Heart right ventricle (tissue), 16 donors: Measurements from ENCODE around the gene USP14. TPM values are rescaled to one million over a fixed set of nuclear protein-coding genes. Genes with fewer than 3 reads are reported as not detected.

Experiments
- ATAC-seq, 8 donors: fragments of 200-7000 bp; cut with Tn5 transposase; one replicate each; pipeline ENCODE4 v1.9.1; 2020; ENCODE audit warnings: mild to moderate bottlenecking in 8 of 8, moderate library complexity in 8 of 8, moderate number of reproducible peaks in 1 of 8
- DNase-seq, 2 donors: peaks; one replicate each; pipeline ENCODE4 v3.0.0-alpha.2; 2020
- H3K27ac ChIP-seq, 10 donors: fragments of 200-600 bp; sonication (generic) in 2 of 10; one replicate each; pipeline versions ENCODE4 v1.5.0 to v1.8.0; 2020 to 2022; ENCODE audit warnings: mild to moderate bottlenecking in 3 of 10
- H3K27me3 ChIP-seq, 7 donors: fragments of 200-600 bp; one replicate each; pipeline ENCODE4 v1.8.0; 2021 to 2022; ENCODE audit warnings: mild to moderate bottlenecking in 2 of 7
- H3K36me3 ChIP-seq, 9 donors: fragments of 200-600 bp; sonication (generic) in 1 of 9; one replicate each; pipeline versions ENCODE4 v1.5.0 to v1.8.0; 2020 to 2022; ENCODE audit warnings: mild to moderate bottlenecking in 2 of 9
- H3K4me1 ChIP-seq, 9 donors: fragments of 200-600 bp; sonication (generic) in 1 of 9; one replicate each; pipeline versions ENCODE4 v1.5.0 to v1.8.0; 2020 to 2022; ENCODE audit warnings: mild to moderate bottlenecking in 4 of 9
- H3K4me3 ChIP-seq, 10 donors: fragments of 200-600 bp; sonication (generic) in 2 of 10; one replicate each; pipeline versions ENCODE4 v1.5.0 to v1.8.0; 2020 to 2022; ENCODE audit warnings: mild to moderate bottlenecking in 7 of 10, moderate library complexity in 2 of 10
- H3K9me3 ChIP-seq, 11 donors: fragments of 200-600 bp in 10 of 11; sonication (generic) in 2 of 11; one replicate each; pipeline versions ENCODE4 v1.5.0 to v1.8.0; 2013 to 2022; ENCODE audit warnings: mild to moderate bottlenecking in 2 of 11, control low read depth in 1 of 11, moderate library complexity in 1 of 11
- CTCF ChIP-seq, 9 donors: fragments of 200-600 bp; sonication (generic) in 2 of 9; IDR thresholded peaks; one replicate each; pipeline versions ENCODE4 v1.5.0 to v1.8.0; 2021 to 2022; ENCODE audit warnings: antibody characterized with exemption in 9 of 9, mild to moderate bottlenecking in 5 of 9, moderate library complexity in 1 of 9
- WGBS, 2 donors: extraction: QIAGEN DNeasy Blood & Tissue Kit; methylation state at CpG; one replicate each; pipeline ENCODE4 v1.1.7; 2013; ENCODE audit warnings: inconsistent platforms in 1 of 2; 5-methylcytosine and 5-hydroxymethylcytosine counted together
- intact Hi-C, 10 donors: fragments of 100-400 bp; cut with DNase I; formaldehyde crosslinking; loops; one replicate each; pipeline versions ENCODE4 v1.11.1 to v1.14.2; 2022
- polyA plus RNA-seq, 2 donors: library from polyadenylated mRNA; stranded (reverse); fragments of 200-250 nt; gene quantifications; one replicate each; pipeline ENCODE4 v1.2.3, GENCODE V29; 2013
- total RNA-seq, 10 donors: library from RNA; stranded (reverse); fragmentation: NEBNext Ultra II Directional in 3 of 10; extraction: Animal tissue kit (Norgen Biotek cat#: 25700) in 3 of 10; gene quantifications; one replicate each; pipeline versions ENCODE4 v1.2.1 to v1.2.4, GENCODE V29; 2021 to 2023
- donor health status: Arrhythmogenic right ventricular cardiomyopathy.
- donor health status: ischemic (EF 13 %, LVEDD 7.1; RV severe dilation, severe dysfunction).
- donor health status: healthy with polysubstance abuse.
- donor health status: DM: no; HTN: yes; CAD: no.
- donor health status: DM: no; HTN: no; CAD: no.
- donor health status: ischemic (EF 25% LVEDD 6.9; RV normal size, moderate dysfunction).
- donor health status: ischemic (EF 25% LVEDD 5.7; RV mildly dilated, moderate dysfunction).
- donor health status: healthy.
- donor health status: DM: yes; HTN: yes; CAD: no.
- donor health status: Ischemic cardiomyopathy.
- donor health status: ischemic (EF 35%, LVEDD 5.7; RV mildly dilated, moderate dysfunction).
- donor health status: nonischemic (EF 11% LVEDD 7.7; RV severe dilation, severe dysfunction).
- donor health status: DM: yes; HTN: yes; CAD: no.
- donor health status: PGD.
- donor health status: ischemic (EF 29% LVEDD 5.4; RV normal size, mild dysfunction).
- donor health status: nonischemic (EF 23%, LVEDD 6.1; RV moderate dilation, normal function).

Gene USP14
- total and polyA plus RNA-seq, 12 donors = 15.3 to 53.3 (median 48.4) TPM

- no peak for TF ChIP-seq CTCF (IDR thresholded peaks at IDR 0.05)
- no peak for DNase-seq
- Histone ChIP-seq H3K4me1 (peaks cover 0 to 16% (median 9%) of the 10 kb centered on the region in 9 donors), H3K27me3 (no peaks in the 10 kb centered on the region), H3K4me3 (no peak overlapping the region), H3K9me3 (no peaks in the 10 kb centered on the region), H3K36me3 (peaks cover 0 to 74% (median 17%) of the 10 kb centered on the region in 9 donors), H3K27ac (no peak overlapping the region)
- intact Hi-C loops = no loop called here
- 79 to 84% methylated on average over 1 of the region's 1 CpG for WGBS, 2 donors
- peak in 1 of 8 donors; percentile 54 for ATAC-seq
Observed at GRCh38 chr18:183769-184168, 25.4 kb downstream of the USP14 start.

GRCh38 chr18:189254-189653, 30.9 kb downstream of the USP14 start:
- Histone ChIP-seq H3K27me3 (no peaks in the 10 kb centered on the region), H3K36me3 (peaks cover 0 to 33% (median 8%) of the 10 kb centered on the region in 9 donors), H3K27ac (no peak overlapping the region), H3K4me1 (peaks cover 0 to 12% (median under 1%) of the 10 kb centered on the region in 9 donors), H3K9me3 (no peaks in the 10 kb centered on the region), H3K4me3 (no peak overlapping the region)
- no peak for ATAC-seq
- intact Hi-C loops = no loop called here
- TF ChIP-seq CTCF (IDR thresholded peaks at IDR 0.05) = no peak
- DNase-seq = no peak
- WGBS, 2 donors = 94 to 96% methylated on average over 5 of the region's 5 CpGs

- H3K4me1 ChIP-seq = peaks cover 0 to 8% (median 0%) of the 10 kb centered on the region in 9 donors
- TF ChIP-seq CTCF (IDR thresholded peaks at IDR 0.05) = no peak
- no peaks in the 10 kb centered on the region for H3K27me3 ChIP-seq
- intact Hi-C loops = no loop called here
- no peak for DNase-seq
- H3K9me3 ChIP-seq = no peaks in the 10 kb centered on the region
- H3K4me3 ChIP-seq = no peak overlapping the region
- no peak overlapping the region for H3K27ac ChIP-seq
- 96 to 99% methylated on average over 1 of the region's 1 CpG for WGBS, 2 donors
- no peak for ATAC-seq
- H3K36me3 ChIP-seq = peaks cover 0 to 31% (median 0%) of the 10 kb centered on the region in 9 donors
Observed at GRCh38 chr18:191725-192124, 33.4 kb downstream of the USP14 start.

GRCh38 chr18:192801-193200, 34.4 kb downstream of the USP14 start:
- peaks cover 0 to 8% (median 0%) of the 10 kb centered on the region in 9 donors for H3K4me1 ChIP-seq
- WGBS, 2 donors = 97% methylated on average over 7 of the region's 7 CpGs
- H3K27ac ChIP-seq = no peak overlapping the region
- peaks cover 0 to 35% (median 6%) of the 10 kb centered on the region in 9 donors for H3K36me3 ChIP-seq
- TF ChIP-seq CTCF (IDR thresholded peaks at IDR 0.05) = no peak
- no peaks in the 10 kb centered on the region for H3K27me3 ChIP-seq
- no peaks in the 10 kb centered on the region for H3K9me3 ChIP-seq
- H3K4me3 ChIP-seq = no peak overlapping the region
- intact Hi-C loops = no loop called here
- DNase-seq (no peak), ATAC-seq (no peak)
